Gastroesophageal sphincter (tissue), 4 donors: ENCODE results near the gene MAN1A1. TPM values are rescaled to one million over a fixed set of nuclear protein-coding genes. Genes with fewer than 3 reads are reported as not detected.

Experiments used
- ATAC-seq: fragments of 150-250 bp; one replicate; pipeline ENCODE4 v1.9.1; 2016; ENCODE audit warnings: mild to moderate bottlenecking, moderate library complexity
- H3K27ac ChIP-seq, 4 donors: fragments of 200-600 bp; sonication (generic) in 3 of 4; 1 replicate in 3 of 4; 2 replicates in 1 of 4; pipeline ENCODE4 v1.5.1; 2016 to 2019
- H3K27me3 ChIP-seq: fragments of 200-600 bp; sonication (generic); one replicate; pipeline ENCODE4 v1.5.1; 2019
- H3K36me3 ChIP-seq, 2 donors: fragments of 200-600 bp; sonication (generic); one replicate each; pipeline ENCODE4 v1.5.1; 2019; ENCODE audit warnings: control low read depth in 1 of 2
- H3K4me1 ChIP-seq, 3 donors: fragments of 200-600 bp; sonication (generic); 1 replicate in 2 of 3; 2 replicates in 1 of 3; pipeline ENCODE4 v1.5.1; 2016 to 2019; ENCODE audit warnings: control low read depth in 2 of 3
- H3K4me3 ChIP-seq, 2 donors: fragments of 200-600 bp; sonication (generic); one replicate each; pipeline ENCODE4 v1.5.1; 2019; ENCODE audit warnings: mild to moderate bottlenecking in 1 of 2, moderate library complexity in 1 of 2
- H3K9me3 ChIP-seq, 3 donors: fragments of 200-600 bp; sonication (generic); one replicate each; pipeline ENCODE4 v1.5.1; 2017 to 2019; ENCODE audit warnings: control low read depth in 2 of 3
- CTCF ChIP-seq, 4 experiments: fragments of 200-600 bp in 2 of 4; fragments of 450-650 bp in 2 of 4; sonication (generic) in 1 of 4; IDR thresholded peaks; one replicate each; pipeline ENCODE4 v1.5.1; 2017 to 2019; ENCODE audit warnings: antibody characterized with exemption in 4 of 4, mild to moderate bottlenecking in 2 of 4, moderate library complexity in 2 of 4
- EP300 ChIP-seq: sonication (generic); formaldehyde crosslinking; IDR thresholded peaks from one replicate; pipeline ENCODE4 v1.6.1; 2017; ENCODE audit warnings: antibody characterized with exemption, mild to moderate bottlenecking
- POLR2A ChIP-seq, 2 donors: fragments of 450-650 bp; IDR thresholded peaks; one replicate each; pipeline ENCODE4 v1.6.1; 2017; ENCODE audit warnings: antibody characterized with exemption in 2 of 2, mild to moderate bottlenecking in 2 of 2, moderate library complexity in 1 of 2
- POLR2AphosphoS5 ChIP-seq: sonication (generic); formaldehyde crosslinking; IDR thresholded peaks from one replicate; pipeline ENCODE4 v1.6.1; 2017; ENCODE audit warnings: antibody characterized with exemption
- WGBS, 2 donors: methylation state at CpG; one replicate each; pipeline ENCODE4 v1.1.5; 2018; ENCODE audit warnings: low coverage in 1 of 2; 5-methylcytosine and 5-hydroxymethylcytosine counted together
- total RNA-seq, 4 donors: library from RNA; depleted of rRNA; stranded (reverse); fragments of >200 nt; gene quantifications; one replicate each; pipeline ENCODE4 v1.1.0, GENCODE V29; 2016

Gene MAN1A1
- total RNA-seq, 4 donors from 2014 or later = 73.3 to 177 (median 110) TPM

GRCh38 chr6:119284861-119285521 is 64.6 kb downstream of the MAN1A1 start:
- ATAC-seq = no peak
- H3K27ac ChIP-seq = no peak overlapping the region
- no peaks in the 10 kb centered on the region for H3K9me3 ChIP-seq
- H3K4me3 ChIP-seq = no peak overlapping the region
- peaks cover 0 to 18% (median 4%) of the 10 kb centered on the region in 3 donors for H3K4me1 ChIP-seq
- no peaks in the 10 kb centered on the region for H3K27me3 ChIP-seq
- no peak for TF ChIP-seq POLR2AphosphoS5
- no peak for TF ChIP-seq CTCF (IDR thresholded peaks at IDR 0.05)
- TF ChIP-seq POLR2A (IDR thresholded peaks at IDR 0.05) = no peak
- 81 to 84% methylated on average over 3 to 4 of the region's 4 CpGs for WGBS, 2 donors
- H3K36me3 ChIP-seq = no peaks in the 10 kb centered on the region

GRCh38 chr6:119283979-119284545 is 65.5 kb downstream of the MAN1A1 start:
- WGBS, 2 donors = 83% methylated on average over 6 of the region's 6 CpGs
- Histone ChIP-seq H3K27ac (no peak overlapping the region), H3K36me3 (no peaks in the 10 kb centered on the region), H3K4me3 (no peak overlapping the region), H3K4me1 (peaks cover 0 to 11% (median 4%) of the 10 kb centered on the region in 3 donors), H3K27me3 (no peaks in the 10 kb centered on the region), H3K9me3 (no peaks in the 10 kb centered on the region)
- ATAC-seq = no peak
- no peak for TF ChIP-seq POLR2AphosphoS5
- no peak for TF ChIP-seq EP300
- TF ChIP-seq CTCF (IDR thresholded peaks at IDR 0.05) = no peak
- no peak for TF ChIP-seq POLR2A (IDR thresholded peaks at IDR 0.05)

- Histone ChIP-seq H3K4me1 (peaks cover 0 to 11% (median 4%) of the 10 kb centered on the region in 3 donors), H3K27ac (no peak overlapping the region), H3K36me3 (no peaks in the 10 kb centered on the region), H3K27me3 (no peaks in the 10 kb centered on the region), H3K4me3 (no peak overlapping the region), H3K9me3 (no peaks in the 10 kb centered on the region)
- 38 to 44% methylated on average over 3 of the region's 3 CpGs for WGBS, 2 donors
- TF ChIP-seq POLR2A (IDR thresholded peaks at IDR 0.05) (no peak), EP300 (no peak), CTCF (IDR thresholded peaks at IDR 0.05) (no peak), POLR2AphosphoS5 (no peak)
- no peak for ATAC-seq
Observed at GRCh38 chr6:119283214-119283613, 66.3 kb downstream of the MAN1A1 start.

- WGBS, 2 donors = 80 to 83% methylated on average over 2 of the region's 2 CpGs
- ATAC-seq = no peak
- peaks cover 0 to 11% (median 4%) of the 10 kb centered on the region in 3 donors for H3K4me1 ChIP-seq
- no peak overlapping the region for H3K27ac ChIP-seq
- H3K36me3 ChIP-seq = no peaks in the 10 kb centered on the region
- H3K27me3 ChIP-seq = no peaks in the 10 kb centered on the region
- H3K4me3 ChIP-seq = no peak overlapping the region
- TF ChIP-seq POLR2AphosphoS5 (no peak), POLR2A (IDR thresholded peaks at IDR 0.05) (no peak), EP300 (no peak), CTCF (IDR thresholded peaks at IDR 0.05) (no peak)
- H3K9me3 ChIP-seq = no peaks in the 10 kb centered on the region
Observed at GRCh38 chr6:119280668-119281067, 68.9 kb downstream of the MAN1A1 start.

GRCh38 chr6:119280080-119280479 is 69.5 kb downstream of the MAN1A1 start:
- H3K27ac ChIP-seq = no peak overlapping the region
- no peaks in the 10 kb centered on the region for H3K36me3 ChIP-seq
- H3K4me1 ChIP-seq = peaks cover 0 to 11% (median 4%) of the 10 kb centered on the region in 3 donors
- H3K27me3 ChIP-seq = no peaks in the 10 kb centered on the region
- no peak overlapping the region for H3K4me3 ChIP-seq
- no peak for ATAC-seq
- WGBS, 2 donors = 50 to 100% methylated on average over 1 of the region's 1 CpG
- TF ChIP-seq POLR2A (IDR thresholded peaks at IDR 0.05) (no peak), POLR2AphosphoS5 (no peak), EP300 (no peak), CTCF (IDR thresholded peaks at IDR 0.05) (no peak)
- H3K9me3 ChIP-seq = no peaks in the 10 kb centered on the region
